Hindlimb muscle (tissue), 1 donor: ENCODE results near the gene NXF1. TPM values are rescaled to one million over a fixed set of nuclear protein-coding genes. Genes with fewer than 3 reads are reported as not detected.
"Not testable (repeated sequence)": the region's sequence is repeated elsewhere in the genome, so short reads cannot be mapped to it uniquely, and the experiment has no call there.

Source experiments
- DNase-seq: peaks from one replicate; pipeline ENCODE4 v3.0.0-alpha.2; 2013
- polyA plus RNA-seq: library from polyadenylated mRNA; unstranded; fragments of 120-200 nt; gene quantifications from one replicate; pipeline ENCODE4 v1.2.1, GENCODE V29; 2013; ENCODE audit not compliant: insufficient read length

The NXF1 gene
- polyA plus RNA-seq, 1 donor, result 75.4 TPM

GRCh38 chr11:62832336-62833234 is 27.3 kb upstream of the NXF1 start, which contains the start of gene TEX54:
TSS of gene TEX54 (minus strand) at chr11:62832841.
- DNase-seq, result no peak

- peak; percentile 99 for DNase-seq
These were observed 26.5 kb upstream of the NXF1 start, which contains the start of gene STX5 for GRCh38 chr11:62831520-62832335. TSS of gene STX5 (minus strand) at chr11:62832051. CDS start at chr11:62831243, 808 bp downstream.

GRCh38 chr11:62830904-62831519 is 25.8 kb upstream of the NXF1 start:
- DNase-seq, result no peak

GRCh38 chr11:62828130-62828529 is 22.9 kb upstream of the NXF1 start:
- DNase-seq, result not testable (repeated sequence)

- DNase-seq, result no peak
These were observed 18.4 kb upstream of the NXF1 start for GRCh38 chr11:62823677-62824076.

- DNase-seq, result no peak
These were observed 11.9 kb upstream of the NXF1 start for GRCh38 chr11:62817129-62817528.

- DNase-seq, result no peak
These were observed 11.3 kb upstream of the NXF1 start for GRCh38 chr11:62816557-62816956.

- DNase-seq, result no peak
These were observed 6.4 kb upstream of the NXF1 start for GRCh38 chr11:62811659-62812058.

GRCh38 chr11:62810748-62811147 is 5.5 kb upstream of the NXF1 start:
- no peak for DNase-seq

GRCh38 chr11:62806611-62807121 is 1.4 kb upstream of the NXF1 start:
- no peak for DNase-seq

GRCh38 chr11:62805961-62806441 is 761 bp upstream of the NXF1 start:
- DNase-seq, result no peak

GRCh38 chr11:62804310-62805075 is 747 bp downstream of the NXF1 start:
- peak; percentile 41 for DNase-seq

- no peak for DNase-seq
These were observed 4.2 kb downstream of the NXF1 start for GRCh38 chr11:62801071-62801470.

- DNase-seq, result no peak
These were observed 5.8 kb downstream of the NXF1 start for GRCh38 chr11:62799486-62799885.

- no peak for DNase-seq
These were observed 9.0 kb downstream of the NXF1 start for GRCh38 chr11:62796281-62796680.

GRCh38 chr11:62794201-62794775 is 11.0 kb downstream of the NXF1 start:
- DNase-seq, result no peak

GRCh38 chr11:62792202-62792575 is 13.1 kb downstream of the NXF1 start:
- no peak for DNase-seq

GRCh38 chr11:62791501-62792201 is 13.6 kb downstream of the NXF1 start, which contains the start of gene TMEM223:
TSS of gene TMEM223 (minus strand) at chr11:62792006. CDS start at chr11:62791994, 12 bp downstream.
- DNase-seq, result peak; percentile 90

GRCh38 chr11:62789576-62789975 is 15.7 kb downstream of the NXF1 start:
- DNase-seq, result no peak

- no peak for DNase-seq
These were observed 16.2 kb downstream of the NXF1 start for GRCh38 chr11:62788991-62789390.
